Heart right ventricle (tissue), 16 donors: ENCODE data around the gene C12orf43. TPM values are rescaled to one million over a fixed set of nuclear protein-coding genes. Genes with fewer than 3 reads are reported as not detected.

Experiments
- ATAC-seq, 8 donors: fragments of 200-7000 bp; cut with Tn5 transposase; one replicate each; pipeline ENCODE4 v1.9.1; 2020; ENCODE audit warnings: mild to moderate bottlenecking in 8 of 8, moderate library complexity in 8 of 8, moderate number of reproducible peaks in 1 of 8
- DNase-seq, 2 donors: peaks; one replicate each; pipeline ENCODE4 v3.0.0-alpha.2; 2020
- H3K27ac ChIP-seq, 10 donors: fragments of 200-600 bp; sonication (generic) in 2 of 10; one replicate each; pipeline versions ENCODE4 v1.5.0 to v1.8.0; 2020 to 2022; ENCODE audit warnings: mild to moderate bottlenecking in 3 of 10
- H3K27me3 ChIP-seq, 7 donors: fragments of 200-600 bp; one replicate each; pipeline ENCODE4 v1.8.0; 2021 to 2022; ENCODE audit warnings: mild to moderate bottlenecking in 2 of 7
- H3K36me3 ChIP-seq, 9 donors: fragments of 200-600 bp; sonication (generic) in 1 of 9; one replicate each; pipeline versions ENCODE4 v1.5.0 to v1.8.0; 2020 to 2022; ENCODE audit warnings: mild to moderate bottlenecking in 2 of 9
- H3K4me1 ChIP-seq, 9 donors: fragments of 200-600 bp; sonication (generic) in 1 of 9; one replicate each; pipeline versions ENCODE4 v1.5.0 to v1.8.0; 2020 to 2022; ENCODE audit warnings: mild to moderate bottlenecking in 4 of 9
- H3K4me3 ChIP-seq, 10 donors: fragments of 200-600 bp; sonication (generic) in 2 of 10; one replicate each; pipeline versions ENCODE4 v1.5.0 to v1.8.0; 2020 to 2022; ENCODE audit warnings: mild to moderate bottlenecking in 7 of 10, moderate library complexity in 2 of 10
- H3K9me3 ChIP-seq, 11 donors: fragments of 200-600 bp in 10 of 11; sonication (generic) in 2 of 11; one replicate each; pipeline versions ENCODE4 v1.5.0 to v1.8.0; 2013 to 2022; ENCODE audit warnings: mild to moderate bottlenecking in 2 of 11, control low read depth in 1 of 11, moderate library complexity in 1 of 11
- CTCF ChIP-seq, 9 donors: fragments of 200-600 bp; sonication (generic) in 2 of 9; IDR thresholded peaks; one replicate each; pipeline versions ENCODE4 v1.5.0 to v1.8.0; 2021 to 2022; ENCODE audit warnings: antibody characterized with exemption in 9 of 9, mild to moderate bottlenecking in 5 of 9, moderate library complexity in 1 of 9
- WGBS, 2 donors: extraction: QIAGEN DNeasy Blood & Tissue Kit; methylation state at CpG; one replicate each; pipeline ENCODE4 v1.1.7; 2013; ENCODE audit warnings: inconsistent platforms in 1 of 2; 5-methylcytosine and 5-hydroxymethylcytosine counted together
- intact Hi-C, 10 donors: fragments of 100-400 bp; cut with DNase I; formaldehyde crosslinking; loops; one replicate each; pipeline versions ENCODE4 v1.11.1 to v1.14.2; 2022
- polyA plus RNA-seq, 2 donors: library from polyadenylated mRNA; stranded (reverse); fragments of 200-250 nt; gene quantifications; one replicate each; pipeline ENCODE4 v1.2.3, GENCODE V29; 2013
- total RNA-seq, 10 donors: library from RNA; stranded (reverse); fragmentation: NEBNext Ultra II Directional in 3 of 10; extraction: Animal tissue kit (Norgen Biotek cat#: 25700) in 3 of 10; gene quantifications; one replicate each; pipeline versions ENCODE4 v1.2.1 to v1.2.4, GENCODE V29; 2021 to 2023
- donor health status: Arrhythmogenic right ventricular cardiomyopathy.
- donor health status: ischemic (EF 13 %, LVEDD 7.1; RV severe dilation, severe dysfunction).
- donor health status: healthy with polysubstance abuse.
- donor health status: DM: no; HTN: yes; CAD: no.
- donor health status: DM: no; HTN: no; CAD: no.
- donor health status: ischemic (EF 25% LVEDD 6.9; RV normal size, moderate dysfunction).
- donor health status: ischemic (EF 25% LVEDD 5.7; RV mildly dilated, moderate dysfunction).
- donor health status: healthy.
- donor health status: DM: yes; HTN: yes; CAD: no.
- donor health status: Ischemic cardiomyopathy.
- donor health status: ischemic (EF 35%, LVEDD 5.7; RV mildly dilated, moderate dysfunction).
- donor health status: nonischemic (EF 11% LVEDD 7.7; RV severe dilation, severe dysfunction).
- donor health status: DM: yes; HTN: yes; CAD: no.
- donor health status: PGD.
- donor health status: ischemic (EF 29% LVEDD 5.4; RV normal size, mild dysfunction).
- donor health status: nonischemic (EF 23%, LVEDD 6.1; RV moderate dilation, normal function).

C12orf43 gene
- total and polyA plus RNA-seq, 12 donors = 5.7 to 11.4 (median 8.5) TPM

GRCh38 chr12:121021754-121022153 lies 5.5 kb upstream of the C12orf43 start:
- DNase-seq (no peak), ATAC-seq (no peak)
- 89 to 97% methylated on average over 6 of the region's 6 CpGs for WGBS, 2 donors
- Histone ChIP-seq H3K4me1 (no peaks in the 10 kb centered on the region), H3K36me3 (peaks cover 0 to 56% (median 0%) of the 10 kb centered on the region in 9 donors), H3K27me3 (no peaks in the 10 kb centered on the region), H3K4me3 (no peak overlapping the region), H3K27ac (no peak overlapping the region), H3K9me3 (peaks cover 0 to 3% (median 0%) of the 10 kb centered on the region in 11 donors)
- intact Hi-C loops = no loop called here
- no peak for TF ChIP-seq CTCF (IDR thresholded peaks at IDR 0.05)

- H3K36me3 ChIP-seq = peaks cover 0 to 32% (median 0%) of the 10 kb centered on the region in 9 donors
- DNase-seq (no peak), ATAC-seq (no peak)
- H3K4me3 ChIP-seq = no peak overlapping the region
- TF ChIP-seq CTCF (IDR thresholded peaks at IDR 0.05) = no peak
- 92 to 95% methylated on average over 1 to 2 of the region's 2 CpGs for WGBS, 2 donors
- peak overlapping the region in 1 of 10 donors; percentile 56 for H3K27ac ChIP-seq
- H3K4me1 ChIP-seq = peaks cover 0 to 13% (median 7%) of the 10 kb centered on the region in 9 donors
- intact Hi-C loops = no loop called here
- peaks cover 0 to 3% (median 0%) of the 10 kb centered on the region in 11 donors for H3K9me3 ChIP-seq
- H3K27me3 ChIP-seq = no peaks in the 10 kb centered on the region
Measured at GRCh38 chr12:121018860-121019617, 2.8 kb upstream of the C12orf43 start.

GRCh38 chr12:121017966-121018491 lies 1.7 kb upstream of the C12orf43 start:
- H3K27me3 ChIP-seq = no peaks in the 10 kb centered on the region
- no peak overlapping the region for H3K4me3 ChIP-seq
- WGBS, 2 donors = 89 to 90% methylated on average over 15 of the region's 15 CpGs
- TF ChIP-seq CTCF (IDR thresholded peaks at IDR 0.05) = no peak
- peak overlapping the region in 1 of 10 donors; percentile 56 for H3K27ac ChIP-seq
- no peak for ATAC-seq
- H3K4me1 ChIP-seq = peaks cover 0 to 13% (median 7%) of the 10 kb centered on the region in 9 donors
- H3K9me3 ChIP-seq = peaks cover 0 to 3% (median 0%) of the 10 kb centered on the region in 11 donors
- H3K36me3 ChIP-seq = peaks cover 0 to 25% (median 0%) of the 10 kb centered on the region in 9 donors
- intact Hi-C loops = no loop called here
- DNase-seq = no peak

GRCh38 chr12:121013715-121014114 lies 2.6 kb downstream of the C12orf43 start:
- no peak for TF ChIP-seq CTCF (IDR thresholded peaks at IDR 0.05)
- DNase-seq (no peak), ATAC-seq (no peak)
- Histone ChIP-seq H3K4me1 (peaks cover 0 to 13% (median 7%) of the 10 kb centered on the region in 9 donors), H3K27ac (no peak overlapping the region), H3K27me3 (no peaks in the 10 kb centered on the region), H3K4me3 (no peak overlapping the region), H3K36me3 (peaks cover 0 to 42% (median 12%) of the 10 kb centered on the region in 9 donors), H3K9me3 (no peaks in the 10 kb centered on the region)
- 88 to 91% methylated on average over 3 of the region's 3 CpGs for WGBS, 2 donors
- intact Hi-C loops = no loop called here
